ENCODE data around the gene SF1. TPM values are rescaled to one million over a fixed set of nuclear protein-coding genes. Genes with fewer than 3 reads are reported as not detected.

SF1 gene
- total and polyA plus RNA-seq, 2 donors (not counting 3 experiments of a cell fraction or from before 2014, with no cell fraction given) = 95.0 to 342 TPM

- Histone ChIP-seq H4K20me1 (replicated peaks; ENCODE audit: control insufficient read depth, extremely low read depth, insufficient read depth, low read length) (no peaks in the 10 kb centered on the region), H3K9me3 (replicated peaks; ENCODE audit: control insufficient read depth, insufficient read depth, low read length) (no peaks in the 10 kb centered on the region), H3K4me1 (ENCODE audit: control insufficient read depth, extremely low read depth, insufficient read depth, low read length) (no peaks in the 10 kb centered on the region), H2AFZ (ENCODE audit: low read depth, low read length) (no peak overlapping the region), H3K27ac (ENCODE audit: insufficient read depth, low read depth, low read length) (no peak overlapping the region), H3K36me3 (ENCODE audit: control insufficient read depth in 2 of 2, extremely low read depth in 1 of 2, insufficient read depth in 2 of 2, low read length in 2 of 2) (no peaks in the 10 kb centered on the region), H3K79me2 (ENCODE audit: control insufficient read depth, insufficient read depth, low read length) (no peaks in the 10 kb centered on the region), H3K27me3 (ENCODE audit: control insufficient read depth in 2 of 2, insufficient read depth in 2 of 2, low read length in 2 of 2) (peaks cover 43 to 60% of the 10 kb centered on the region in 2 experiments), H3K9me1 (replicated peaks; ENCODE audit: control insufficient read depth, extremely low read depth, insufficient read depth, low read length) (no peaks in the 10 kb centered on the region), H3K9ac (replicated peaks; ENCODE audit: extremely low read depth, insufficient read depth, low read length) (no peak overlapping the region), H3K4me3 (replicated peaks in 1 of 3; ENCODE audit: insufficient read depth in 1 of 3, low read depth in 1 of 3, low read length in 3 of 3) (no peak overlapping the region), H3K4me2 (ENCODE audit: insufficient read depth, low read length) (no peak overlapping the region)
- dilution Hi-C loops (cut with MboI; ENCODE audit: extremely low pct_ligation_motif_present, low sequenced_read_pairs) = no loop called here
- BruUV-seq (replicated peaks) = no TSS peak
- ChIA-PET POLR2A (no interaction called here), CTCF (interaction anchor here (0.9 to 3.0 kb wide), 5 partner anchors 10 to 27 kb away, joined by 3 to 15 read pairs (median 4); no protein-coding TSS in a partner anchor)
- no peak for FAIRE-seq
- intact Hi-C loops (cut with micrococcal nuclease) = no loop called here
- no peak for DNase-seq (ENCODE audit: low read depth, low spot score)
- TF ChIP-seq JUN (IDR thresholded peaks at IDR 0.05; ENCODE audit: borderline replicate concordance, insufficient read depth, insufficient read length, low read depth) (no peak), GATA2 (IDR thresholded peaks at IDR 0.05; ENCODE audit: insufficient read depth, insufficient read length, low read depth, low read length) (no peak), FOS (IDR thresholded peaks at IDR 0.05; ENCODE audit: borderline replicate concordance, insufficient read depth, low read length) (no peak), CTCF (IDR thresholded peaks at IDR 0.05; ENCODE audit: extremely low read depth in 1 of 2, insufficient read depth in 1 of 2, low read depth in 1 of 2, low read length in 2 of 2) (no peak), MYC (IDR thresholded peaks at IDR 0.05; ENCODE audit: low read depth, low read length) (no peak), POLR2A (IDR thresholded peaks at IDR 0.05; ENCODE audit: low read depth, low read length) (no peak)
These were observed 62.4 kb downstream of the SF1 start for GRCh38 chr11:64715756-64716472.

Measured in endothelial cell of umbilical vein (primary cell).